NCI-H345 treated with DMSO at 0.1 percent for 48 hours (cell line): ENCODE results near the gene ADCY4.

Experiments used
- DNase-seq: peaks from one replicate; lab custom pipeline; 2025; ENCODE audit not compliant: unreplicated experiment; lab: John Stamatoyannopoulos, UW

The ADCY4 gene

GRCh38 chr14:24278424-24278823, 56.4 kb downstream of the ADCY4 start:
- DNase-seq: no peak

DNA sequence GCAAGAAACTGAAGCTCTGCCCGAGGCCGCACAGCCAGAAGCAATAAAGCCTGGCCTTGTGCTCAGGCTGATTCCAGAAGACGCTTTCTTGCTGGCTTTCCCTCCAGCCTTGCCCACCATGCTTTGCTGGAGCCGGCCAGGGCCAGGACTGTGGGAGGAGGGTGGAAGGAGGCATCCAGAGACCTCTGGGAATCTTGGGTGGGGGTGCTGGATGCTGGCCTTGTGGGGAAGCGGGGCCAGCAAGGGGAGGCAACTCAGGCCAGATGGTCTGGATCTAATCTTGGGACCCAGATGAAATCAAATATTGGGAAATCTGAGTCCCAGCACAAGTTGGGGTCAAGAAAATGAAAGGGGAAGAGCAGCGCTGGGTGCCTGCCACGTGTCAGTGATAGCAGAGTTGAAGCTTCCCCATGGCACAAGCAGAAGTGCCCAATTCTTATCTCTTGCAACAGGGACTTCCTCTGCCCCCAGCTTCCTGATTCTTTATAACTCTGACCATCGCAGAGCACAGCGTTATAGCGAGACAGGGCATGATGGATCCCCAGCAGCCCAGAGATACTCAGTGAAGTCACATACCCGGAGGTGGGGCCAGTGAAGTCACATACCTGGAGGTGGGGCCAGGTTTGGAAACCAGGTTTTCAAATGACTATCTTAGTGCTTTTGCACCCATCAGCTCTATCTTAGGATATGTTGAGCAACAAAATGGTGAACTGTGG, 57.1 kb downstream of the ADCY4 start:
- no peak for DNase-seq

DNA sequence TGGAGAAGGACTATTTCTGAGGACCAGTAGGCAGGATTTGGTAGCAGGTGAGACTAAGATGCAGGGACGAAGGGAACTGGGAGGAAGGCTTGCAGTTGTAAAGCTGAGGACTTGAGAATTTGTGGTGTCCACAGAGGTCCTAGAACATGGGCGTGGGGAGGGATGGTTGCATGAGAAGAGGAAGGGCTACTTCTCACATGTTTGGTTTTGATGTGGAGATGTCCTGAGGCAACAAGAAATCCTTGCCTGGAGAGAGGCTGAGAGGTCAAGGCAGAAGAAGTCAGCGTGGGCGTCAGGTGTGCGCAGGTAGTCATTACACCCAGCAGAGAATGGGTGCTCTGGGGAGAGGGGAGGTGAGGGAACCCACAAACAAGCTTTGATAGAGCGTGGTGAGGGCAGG, 57.8 kb downstream of the ADCY4 start:
- DNase-seq: no peak

DNA sequence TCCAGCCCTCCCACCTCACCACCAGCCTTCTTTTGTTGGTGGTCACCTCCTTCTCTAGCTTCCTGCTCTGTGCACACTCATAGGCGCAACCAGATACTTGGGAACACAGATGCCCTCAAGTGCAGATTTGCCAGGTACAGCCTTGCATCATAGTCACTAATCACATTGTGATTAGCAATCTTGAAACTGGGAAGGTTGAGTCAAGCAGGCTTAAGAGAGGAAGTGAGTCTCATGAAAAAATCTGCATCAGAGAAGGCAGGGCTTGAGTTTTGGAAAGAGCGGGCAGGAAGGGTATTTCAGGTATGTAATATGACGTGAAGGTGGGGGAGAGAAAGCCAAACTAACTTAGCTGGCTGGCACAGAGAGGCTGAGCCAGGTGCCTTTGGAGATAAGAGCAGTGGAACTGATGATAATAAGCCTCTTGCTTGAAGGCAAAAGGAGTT, 60.7 kb downstream of the ADCY4 start:
- DNase-seq: no peak

GRCh38 chr14:24273422-24273998, 61.4 kb downstream of the ADCY4 start:
- no peak for DNase-seq

- no peak for DNase-seq
These were observed 62.4 kb downstream of the ADCY4 start for GRCh38 chr14:24272467-24272866.

- no peak for DNase-seq
These were observed 63.0 kb downstream of the ADCY4 start for GRCh38 chr14:24271834-24272263.

DNA sequence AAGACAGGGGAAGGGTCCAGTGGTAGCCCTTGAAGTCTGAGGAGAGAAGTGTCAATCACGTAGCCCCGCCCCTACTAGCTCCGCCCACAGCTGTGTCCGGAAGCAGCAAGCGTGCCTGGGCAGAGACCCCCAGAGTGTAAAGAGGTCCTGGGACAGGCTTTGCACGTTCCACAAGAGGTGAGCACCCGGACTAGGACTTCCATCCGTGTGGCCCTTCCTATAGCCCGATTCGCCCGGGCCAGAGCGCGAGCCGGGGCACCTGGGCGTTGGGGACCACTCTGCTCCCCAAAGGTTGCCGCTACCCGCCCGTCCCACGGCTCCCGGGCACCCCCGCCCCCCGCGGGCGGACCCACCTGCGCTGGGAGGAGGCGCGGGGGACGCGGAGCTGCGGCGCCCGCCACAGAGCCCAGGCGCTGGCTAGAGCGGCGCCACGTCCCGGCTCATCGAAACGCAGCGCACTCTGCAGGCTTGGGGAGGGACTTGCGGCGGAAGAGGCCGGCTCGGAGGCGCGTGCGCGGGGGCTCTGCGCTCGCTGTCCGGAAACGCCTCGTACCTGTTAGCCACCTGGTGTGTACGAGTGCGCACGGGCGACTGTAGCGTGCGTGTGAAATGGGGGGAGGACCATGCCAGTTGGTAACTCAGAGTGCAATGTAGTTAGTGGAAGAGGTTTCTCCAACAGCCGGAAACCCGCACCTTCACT, 63.6 kb downstream of the ADCY4 start, which contains the start of gene RABGGTA:
Gene RABGGTA, minus strand, starts transcription at position 464 of the 700 bp plus-strand sequence. CDS start 482 bp downstream, outside the sequence.
- DNase-seq: peak; percentile 91

- no peak for DNase-seq
These were observed 64.2 kb downstream of the ADCY4 start for GRCh38 chr14:24270537-24271133.

- DNase-seq: no peak
These were observed 64.8 kb downstream of the ADCY4 start for GRCh38 chr14:24269910-24270536.

DNA sequence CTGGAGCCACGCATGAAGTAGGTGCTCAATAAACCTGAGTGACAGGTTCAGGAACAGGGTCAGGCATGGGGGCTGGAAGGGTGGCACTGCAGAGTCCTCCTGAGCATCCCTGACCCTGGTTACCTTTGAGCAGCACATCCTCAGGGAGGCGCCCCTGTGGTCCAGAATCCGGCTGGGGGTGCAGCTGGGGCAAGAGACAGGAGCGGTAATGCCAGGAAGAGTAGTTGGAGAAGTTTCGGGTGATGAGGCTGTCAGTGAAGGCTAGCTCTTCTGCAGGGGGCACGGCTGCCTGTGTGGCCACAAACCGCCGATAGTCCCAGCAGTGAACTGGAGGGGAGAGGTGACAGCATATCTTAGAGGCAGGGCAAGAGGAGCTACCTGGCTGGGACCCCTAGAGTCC, 65.5 kb downstream of the ADCY4 start:
- DNase-seq: no peak
